ENCODE data around the gene OLFM2. TPM values are rescaled to one million over a fixed set of nuclear protein-coding genes. Genes with fewer than 3 reads are reported as not detected.

The OLFM2 gene
- total and polyA plus RNA-seq, 2 of the 4 experiments (the other 2 are of a cell fraction): 2.7 to 5.1 TPM

DNA sequence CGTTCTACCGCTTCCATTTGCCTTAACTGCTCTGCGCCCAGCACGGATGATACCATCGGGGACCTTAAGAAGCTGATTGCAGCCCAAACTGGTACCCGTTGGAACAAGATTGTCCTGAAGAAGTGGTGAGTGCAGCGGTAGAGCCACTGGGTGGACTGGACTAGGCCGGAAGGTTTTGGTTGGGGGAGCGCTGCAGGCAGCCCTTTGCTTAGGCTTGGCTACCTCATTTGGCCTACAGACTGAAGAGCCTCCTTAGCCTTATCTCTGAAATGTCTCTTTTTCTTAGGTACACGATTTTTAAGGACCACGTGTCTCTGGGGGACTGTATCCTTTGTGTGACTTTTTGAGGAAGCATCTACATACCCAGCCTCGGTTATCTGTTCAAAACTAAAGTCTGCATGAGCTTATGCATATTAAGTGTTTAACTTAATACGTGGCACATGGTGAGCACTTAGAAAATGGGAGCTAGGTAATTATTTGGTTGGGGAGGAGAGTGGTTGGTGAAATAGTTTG is 107.7 kb downstream of the OLFM2 start:
- POLR2A ChIA-PET (ENCODE audit: unreplicated experiment): no interaction called here

More for the DNA sequence above, 107.7 kb downstream of the OLFM2 start:
- CTCF ChIA-PET: interaction anchor here (0.6 kb wide), 1 partner anchor 393 kb away, joined by 3 read pairs; the partner anchor contains the start of gene ZNF266
- H3K36me3 ChIP-seq (ENCODE audit: control insufficient read depth, insufficient read depth, low read length): peaks cover 7% of the 10 kb centered on the region
- no peak for ATAC-seq (ENCODE audit: low read depth)
- DNase-seq: no peak
- H3K27me3 ChIP-seq (ENCODE audit: control insufficient read depth, insufficient read depth, low read length): no peaks in the 10 kb centered on the region
- H4K8ac ChIP-seq (ENCODE audit: low read depth in 2 of 2, low read length in 2 of 2): peak overlapping the region; percentile 2 to 92; a peak in 2 of 4 replicates
- H2AK5ac ChIP-seq (ENCODE audit: low read depth, low read length): peak overlapping the region; percentile 71
- intact Hi-C loops (cut with micrococcal nuclease) (no loop called here), in situ Hi-C loops (cut with MboI; ENCODE audit: low sequenced_read_pairs) (no loop called here), dilution Hi-C loops (cut with HindIII; ENCODE audit: low sequenced_read_pairs, unreplicated experiment) (no loop called here)
- no peak overlapping the region for H2BK120ac ChIP-seq (ENCODE audit: low read depth, low read length)
- H3K18ac ChIP-seq (ENCODE audit: low read depth, low read length): no peak overlapping the region
- H3K4me2 ChIP-seq (ENCODE audit: low read depth, low read length): peak overlapping the region; percentile 99
- TF ChIP-seq FOS (IDR thresholded peaks at IDR 0.05; ENCODE audit: low read depth, low read length) (no peak), MAZ (IDR thresholded peaks at IDR 0.05; ENCODE audit: borderline replicate concordance, low read depth, low read length) (no peak), BHLHE40 (IDR thresholded peaks at IDR 0.05; ENCODE audit: low read depth, low read length) (no peak), RFX5 (IDR thresholded peaks at IDR 0.05; ENCODE audit: low read depth, low read length) (no peak), SMC3 (IDR thresholded peaks at IDR 0.05; ENCODE audit: low read depth, low read length) (no peak)
- TF ChIP-seq, protein P1, sequence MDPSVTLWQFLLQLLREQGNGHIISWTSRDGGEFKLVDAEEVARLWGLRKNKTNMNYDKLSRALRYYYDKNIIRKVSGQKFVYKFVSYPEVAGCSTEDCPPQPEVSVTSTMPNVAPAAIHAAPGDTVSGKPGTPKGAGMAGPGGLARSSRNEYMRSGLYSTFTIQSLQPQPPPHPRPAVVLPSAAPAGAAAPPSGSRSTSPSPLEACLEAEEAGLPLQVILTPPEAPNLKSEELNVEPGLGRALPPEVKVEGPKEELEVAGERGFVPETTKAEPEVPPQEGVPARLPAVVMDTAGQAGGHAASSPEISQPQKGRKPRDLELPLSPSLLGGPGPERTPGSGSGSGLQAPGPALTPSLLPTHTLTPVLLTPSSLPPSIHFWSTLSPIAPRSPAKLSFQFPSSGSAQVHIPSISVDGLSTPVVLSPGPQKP (IDR thresholded peaks at IDR 0.05; ENCODE audit: borderline replicate concordance, low read depth, low read length): no peak
- H3K79me1 ChIP-seq (ENCODE audit: low read depth in 1 of 2, low read length in 2 of 2): peaks cover 24 to 72% of the 10 kb centered on the region in 2 experiments
- H4K20me1 ChIP-seq (ENCODE audit: insufficient read depth, low read length): peaks cover 15% of the 10 kb centered on the region; the same call in 1 of the 2 replicates
- H3K14ac ChIP-seq (replicated peaks; ENCODE audit: low read depth, low read length): peak overlapping the region; percentile 85
- H3K23ac ChIP-seq (ENCODE audit: low read depth, low read length): peak overlapping the region; percentile 84
- peak overlapping the region; percentile 52 for H2AFZ ChIP-seq (replicated peaks; ENCODE audit: low read length, poor library complexity)
- H3K9me1 ChIP-seq (ENCODE audit: insufficient read depth, low read length): 0 out of 2 replicates have a peak, but pooled peaks cover 7% of the 10 kb centered on the region
- peak overlapping the region; percentile 74 for H3K4me3 ChIP-seq (ENCODE audit: insufficient read depth, low read depth, low read length)
- WGBS, 2 experiments (ENCODE audit: extremely low coverage in 2 of 2, insufficient read length in 1 of 2): 23% methylated on average over 4 of the region's 13 CpGs; no CpG with 5 or more reads in 1 of the 2 experiments
- peak overlapping the region; percentile 88 for H3K27ac ChIP-seq (ENCODE audit: insufficient read depth, low read length)
- H2AK9ac ChIP-seq (replicated peaks; ENCODE audit: low read depth, low read length, poor library complexity): peak overlapping the region; percentile 91
- no peak overlapping the region for H2BK20ac ChIP-seq (ENCODE audit: low read depth, low read length)
- peaks cover 2% of the 10 kb centered on the region; the same call in 1 of the 2 replicates for H3K4me1 ChIP-seq (ENCODE audit: control insufficient read depth, insufficient read depth, low read length)
- H3K9ac ChIP-seq (ENCODE audit: low read depth, low read length): peak overlapping the region; percentile 93
- peak overlapping the region; percentile 89 for H3K4ac ChIP-seq (ENCODE audit: low read depth, low read length)
- H4K91ac ChIP-seq (ENCODE audit: insufficient read depth, low read depth, low read length): no peak overlapping the region
- H2BK5ac ChIP-seq (ENCODE audit: low read depth, low read length, poor library complexity, severe bottlenecking): no peak overlapping the region
- no peak overlapping the region for H3K56ac ChIP-seq (ENCODE audit: extremely low read depth, insufficient read depth, low read length)
- H2BK15ac ChIP-seq (ENCODE audit: low read depth, low read length): no peak overlapping the region
- 0 out of 2 replicates have a peak overlapping the region, but pooled peaks have one; percentile 6 for H4K5ac ChIP-seq (ENCODE audit: low read depth, low read length)
- no peaks in the 10 kb centered on the region for H3K9me3 ChIP-seq (ENCODE audit: control insufficient read depth, insufficient read depth, low read length)
- BruUV-seq (replicated peaks): TSS peak; percentile 57
